GM18517 (cell line): ENCODE measurements around the gene TBC1D23.
"Not testable (repeated sequence)": the region's sequence is repeated elsewhere in the genome, so short reads cannot be mapped to it uniquely, and the experiment has no call there.

Experiments used
- ATAC-seq: cut with Tn5 transposase; IDR thresholded peaks from one replicate; pipeline ENCODE4 v1.9.1; 2021; ENCODE audit warnings: mild to moderate bottlenecking, moderate library complexity; ENCODE audit not compliant: unreplicated experiment

Gene TBC1D23

DNA sequence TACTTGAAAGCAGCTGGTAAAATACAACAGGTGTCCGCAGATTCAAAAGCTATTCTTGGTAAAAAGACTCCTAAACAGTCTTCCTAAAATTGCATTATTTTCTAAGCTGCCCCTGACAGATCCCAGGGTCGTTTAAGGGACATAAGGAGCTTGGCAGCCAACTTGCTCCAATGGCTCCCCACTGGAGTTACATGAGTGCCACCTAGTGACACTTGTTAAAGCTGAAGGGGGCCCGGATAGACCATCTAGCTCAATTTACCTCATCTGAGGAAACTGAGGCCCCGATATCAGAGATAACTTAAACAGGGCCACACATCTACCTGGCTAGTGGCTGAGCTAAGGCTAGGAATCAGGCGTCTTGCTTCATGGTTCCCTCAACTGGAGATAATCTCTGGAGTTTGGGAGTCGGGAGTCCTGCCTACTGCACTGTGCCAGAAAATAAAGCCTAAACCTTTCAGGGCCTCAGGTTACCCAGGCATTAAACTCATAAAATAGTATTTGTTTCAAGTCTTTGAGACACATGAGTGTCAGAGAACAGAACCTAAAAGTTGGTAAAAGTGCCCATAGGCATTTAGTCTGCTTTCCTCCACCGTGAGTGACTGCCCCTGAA is 6.5 kb upstream of the TBC1D23 start:
- no peak for ATAC-seq

DNA sequence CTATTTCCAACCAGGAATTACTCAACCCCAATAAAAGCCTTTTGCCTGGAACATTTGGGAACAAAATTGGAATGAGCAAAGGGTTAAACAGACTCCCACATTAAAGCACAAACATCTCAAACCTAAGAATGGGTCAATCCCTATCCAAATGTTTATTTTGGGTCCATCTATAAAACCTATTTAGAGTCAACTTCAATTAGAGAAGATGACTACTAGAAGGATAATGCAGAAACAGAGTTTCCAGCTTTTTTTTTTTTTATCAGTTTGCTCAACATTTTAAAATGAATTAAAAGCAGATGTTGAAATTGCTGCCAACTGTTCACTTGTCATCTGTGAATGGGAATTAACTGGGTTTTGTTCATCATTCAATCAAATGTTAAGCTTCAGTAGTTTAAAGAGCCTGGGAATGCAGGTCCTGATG is 4.1 kb upstream of the TBC1D23 start:
- ATAC-seq: no peak

DNA sequence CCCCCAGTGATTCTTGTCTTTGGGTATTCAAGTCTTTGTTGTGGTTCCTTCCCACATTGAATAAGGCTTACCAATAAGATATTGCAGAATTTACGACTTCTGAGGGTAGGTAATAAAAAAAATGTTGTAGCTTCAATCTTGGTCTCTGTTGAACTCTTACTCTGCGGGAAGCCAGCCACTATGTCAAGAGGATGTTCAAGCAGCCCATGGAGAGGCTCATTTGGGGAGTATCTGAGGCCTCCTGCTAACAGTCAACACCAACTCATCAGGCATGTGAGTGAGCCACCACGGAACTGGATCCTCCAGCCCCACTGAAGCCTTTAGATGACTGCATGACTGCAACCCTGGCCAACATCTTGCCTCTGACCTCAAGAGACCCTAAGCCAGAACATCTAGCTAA is 3.2 kb upstream of the TBC1D23 start:
- no peak for ATAC-seq

DNA sequence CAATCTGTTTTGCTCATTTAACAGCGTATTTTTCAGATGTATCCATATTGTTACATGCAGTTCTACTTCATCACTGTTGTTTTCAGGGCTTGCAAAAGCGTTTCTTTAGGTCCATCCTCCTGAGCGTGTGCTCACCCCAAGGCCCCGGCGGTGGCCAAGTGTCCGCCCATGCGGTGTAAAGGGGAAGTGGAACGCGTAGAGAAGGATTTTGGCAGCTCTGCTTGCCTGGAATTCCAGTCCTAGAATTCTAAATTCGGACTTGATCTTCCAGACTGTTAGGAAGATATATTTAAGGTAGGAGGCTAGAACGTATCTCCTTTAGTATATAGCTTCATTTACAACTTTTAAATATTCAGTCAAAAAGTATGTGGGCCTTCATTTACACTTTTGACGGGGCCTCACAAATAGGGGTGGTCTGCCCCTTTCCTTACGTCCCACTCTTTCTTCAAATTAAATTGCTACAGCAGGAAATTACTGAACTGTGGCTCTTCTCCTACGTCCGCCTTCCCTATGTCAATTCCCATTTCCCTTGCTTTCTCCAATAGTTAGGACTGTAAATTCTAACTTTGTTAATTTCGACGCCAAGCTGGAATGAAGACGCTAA is 609 bp upstream of the TBC1D23 start:
- no peak for ATAC-seq

DNA sequence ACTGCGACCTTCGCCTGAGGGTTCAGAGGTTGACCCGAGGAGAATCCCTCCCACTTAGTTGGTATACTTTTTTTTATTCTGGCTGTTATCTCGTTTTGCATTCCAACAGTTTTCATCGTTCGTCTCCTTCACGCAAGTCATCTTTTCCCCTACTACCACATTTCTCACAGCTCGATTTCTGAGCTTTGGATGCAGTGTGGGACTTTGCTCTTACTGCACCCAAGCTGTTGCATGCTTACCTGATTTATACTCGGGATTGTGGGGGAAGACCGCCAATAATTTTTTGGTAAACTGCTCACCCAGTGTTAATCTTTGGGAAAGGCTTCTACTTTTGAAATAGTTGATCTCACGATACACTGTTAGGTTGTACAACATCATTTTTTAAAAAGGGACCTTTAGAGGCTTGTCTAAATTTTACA is 702 bp downstream of the TBC1D23 start:
- no peak for ATAC-seq

DNA sequence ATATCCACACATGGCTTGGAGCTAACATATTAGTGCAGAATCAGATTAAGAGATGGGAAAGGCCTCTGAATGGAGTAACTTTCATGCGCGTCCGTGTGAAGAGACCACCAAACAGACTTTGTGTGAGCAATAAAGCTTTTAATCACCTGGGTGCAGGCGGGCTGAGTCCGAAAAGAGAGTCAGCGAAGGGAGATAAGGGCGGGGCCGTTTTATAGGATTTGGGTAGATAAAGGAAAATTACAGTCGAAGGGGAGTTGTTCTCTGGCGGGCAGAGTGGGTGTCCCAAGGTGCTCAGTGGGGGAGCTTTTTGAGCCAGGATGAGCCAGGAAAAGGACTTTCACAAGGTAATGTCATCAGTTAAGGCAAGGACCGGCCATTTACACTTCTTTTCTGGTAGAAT is 2.1 kb downstream of the TBC1D23 start:
- not testable (repeated sequence) for ATAC-seq

DNA sequence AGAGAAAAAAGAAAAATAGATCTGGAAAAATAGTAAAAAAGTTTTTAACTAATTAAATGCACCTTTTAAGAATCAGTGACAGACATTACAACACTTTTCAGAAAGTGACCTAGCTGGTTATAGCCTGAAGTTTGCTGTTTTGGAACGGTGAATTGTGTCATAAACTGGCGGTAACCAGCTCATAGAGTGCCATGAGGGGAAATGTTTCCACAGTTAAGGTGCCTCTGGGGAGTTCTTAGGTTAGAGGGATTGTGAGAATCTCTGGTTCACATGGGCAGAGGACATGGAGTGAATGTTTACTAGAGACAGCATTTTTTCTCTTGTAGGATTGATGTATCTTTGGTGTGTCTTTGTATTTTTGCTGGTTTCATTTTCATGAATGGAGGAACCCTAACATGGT is 2.8 kb downstream of the TBC1D23 start:
- no peak for ATAC-seq

GRCh38 chr3:100264242-100264641 is 3.5 kb downstream of the TBC1D23 start:
- no peak for ATAC-seq

DNA sequence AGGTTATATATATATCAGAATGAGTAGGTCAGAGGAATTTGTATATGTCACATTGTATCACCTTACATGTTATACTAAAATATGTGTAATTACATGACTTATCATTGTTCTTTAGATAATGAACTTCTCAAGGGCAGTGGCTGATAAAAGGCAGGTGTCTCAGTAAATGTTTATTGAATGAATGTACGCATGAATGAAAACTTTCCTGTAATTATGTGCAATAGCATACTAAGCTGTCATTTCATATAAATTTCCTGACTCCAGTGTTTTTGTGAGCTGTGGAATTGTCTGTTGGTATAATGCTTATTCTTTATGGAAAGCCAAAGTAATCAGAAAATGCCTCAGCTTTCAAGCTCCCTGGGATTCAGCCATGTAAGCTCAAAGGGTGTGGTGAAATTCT is 4.2 kb downstream of the TBC1D23 start:
- ATAC-seq: no peak

- no peak for ATAC-seq
Measured at GRCh38 chr3:100266531-100266930, 5.7 kb downstream of the TBC1D23 start.

DNA sequence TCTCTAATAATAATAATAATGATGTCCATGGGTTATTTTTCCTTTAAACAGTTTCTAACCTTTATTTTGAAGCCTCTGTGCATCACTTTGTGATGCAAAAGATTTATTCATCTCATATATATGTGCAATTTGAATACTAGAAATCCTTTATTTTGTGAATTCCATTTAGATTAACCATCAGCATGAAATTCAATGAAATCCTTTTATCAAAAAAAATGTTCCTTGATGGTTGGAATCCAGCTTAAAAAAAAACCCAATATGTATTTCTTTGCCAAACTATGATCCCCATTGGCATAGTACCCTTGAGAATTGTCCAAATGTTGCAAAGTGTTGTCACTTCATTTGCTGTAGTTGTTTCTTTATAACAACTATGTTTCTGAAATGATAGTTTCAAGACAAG is 7.4 kb downstream of the TBC1D23 start:
- ATAC-seq: no peak

GRCh38 chr3:100269001-100269400 is 8.2 kb downstream of the TBC1D23 start:
- no peak for ATAC-seq

GRCh38 chr3:100269410-100270214 is 8.8 kb downstream of the TBC1D23 start:
- ATAC-seq: no peak

GRCh38 chr3:100270215-100270583 is 9.4 kb downstream of the TBC1D23 start:
- ATAC-seq: no peak

DNA sequence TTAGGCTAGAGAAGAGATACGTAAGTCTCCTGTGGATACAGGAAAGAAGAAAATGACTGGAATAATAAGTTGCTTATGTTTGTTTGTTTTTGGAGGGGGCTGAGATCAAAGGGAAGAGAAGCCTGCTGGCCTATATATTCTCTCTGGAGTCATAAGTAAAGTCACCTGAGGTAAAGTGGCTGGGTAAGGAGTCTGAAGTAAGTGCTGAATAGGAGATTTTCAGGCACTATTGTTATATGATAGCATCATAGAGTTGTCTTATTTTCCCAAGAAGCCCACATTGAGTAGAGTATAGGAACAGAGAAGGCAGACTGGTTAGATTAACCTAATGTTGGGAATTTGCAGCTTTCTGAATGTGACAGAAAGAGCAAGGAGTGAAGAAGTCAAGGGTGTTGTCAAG is 10.7 kb downstream of the TBC1D23 start:
- no peak for ATAC-seq

GRCh38 chr3:100272797-100273611 is 12.2 kb downstream of the TBC1D23 start:
- not testable (repeated sequence) for ATAC-seq

GRCh38 chr3:100274361-100274760 is 13.6 kb downstream of the TBC1D23 start:
- ATAC-seq: no peak

GRCh38 chr3:100277255-100277800 is 16.5 kb downstream of the TBC1D23 start:
- ATAC-seq: no peak

DNA sequence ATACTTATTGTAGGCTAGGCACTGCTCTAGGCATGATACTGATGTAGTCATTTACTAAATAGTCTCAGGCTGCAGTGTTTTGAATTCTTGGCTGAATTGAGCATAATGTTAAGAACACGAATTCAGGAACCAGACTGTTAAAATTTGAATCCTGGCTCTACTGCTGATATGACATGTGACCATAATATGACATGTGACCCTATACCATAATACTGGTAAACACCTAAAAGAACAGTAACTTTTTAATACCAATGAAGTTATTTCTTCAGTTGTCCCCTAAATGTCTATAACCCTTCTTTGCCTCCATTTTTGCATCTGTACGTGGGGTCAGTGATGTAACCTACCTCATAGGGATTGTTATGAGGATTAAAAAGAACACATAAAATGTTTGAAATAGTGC is 18.1 kb downstream of the TBC1D23 start:
- no peak for ATAC-seq

DNA sequence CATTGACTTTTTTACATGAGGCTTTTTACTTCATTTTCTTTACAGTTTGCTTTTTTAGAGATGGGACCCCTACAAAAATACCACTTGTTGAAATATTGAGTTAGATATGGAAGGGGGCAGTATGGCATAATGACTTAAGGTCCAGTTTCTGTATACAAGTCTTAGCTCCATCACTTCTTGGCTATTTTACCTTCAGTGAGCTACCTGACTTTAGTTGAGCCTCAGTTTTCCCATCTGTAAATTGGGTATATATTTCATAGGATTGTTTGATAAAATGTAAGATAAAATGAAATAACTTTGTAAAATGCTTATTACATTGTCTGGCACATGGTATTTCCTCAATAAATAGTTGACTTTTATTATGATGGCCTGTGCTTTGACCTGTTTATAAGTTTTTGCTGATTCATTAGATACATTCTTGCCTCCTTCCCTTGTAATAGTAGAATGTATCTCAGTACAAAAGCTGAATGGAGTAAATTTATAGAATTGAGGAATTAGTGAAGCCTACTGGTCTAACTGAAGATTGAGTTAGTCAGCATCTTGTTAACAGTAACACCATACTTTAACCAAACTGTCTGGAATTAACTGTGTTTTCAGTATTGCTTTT is 27.6 kb downstream of the TBC1D23 start:
- no peak for ATAC-seq

- ATAC-seq: no peak
Measured at GRCh38 chr3:100289339-100289738, 28.5 kb downstream of the TBC1D23 start.
